ENCODE data around the gene MXI1.

The MXI1 gene

DNA sequence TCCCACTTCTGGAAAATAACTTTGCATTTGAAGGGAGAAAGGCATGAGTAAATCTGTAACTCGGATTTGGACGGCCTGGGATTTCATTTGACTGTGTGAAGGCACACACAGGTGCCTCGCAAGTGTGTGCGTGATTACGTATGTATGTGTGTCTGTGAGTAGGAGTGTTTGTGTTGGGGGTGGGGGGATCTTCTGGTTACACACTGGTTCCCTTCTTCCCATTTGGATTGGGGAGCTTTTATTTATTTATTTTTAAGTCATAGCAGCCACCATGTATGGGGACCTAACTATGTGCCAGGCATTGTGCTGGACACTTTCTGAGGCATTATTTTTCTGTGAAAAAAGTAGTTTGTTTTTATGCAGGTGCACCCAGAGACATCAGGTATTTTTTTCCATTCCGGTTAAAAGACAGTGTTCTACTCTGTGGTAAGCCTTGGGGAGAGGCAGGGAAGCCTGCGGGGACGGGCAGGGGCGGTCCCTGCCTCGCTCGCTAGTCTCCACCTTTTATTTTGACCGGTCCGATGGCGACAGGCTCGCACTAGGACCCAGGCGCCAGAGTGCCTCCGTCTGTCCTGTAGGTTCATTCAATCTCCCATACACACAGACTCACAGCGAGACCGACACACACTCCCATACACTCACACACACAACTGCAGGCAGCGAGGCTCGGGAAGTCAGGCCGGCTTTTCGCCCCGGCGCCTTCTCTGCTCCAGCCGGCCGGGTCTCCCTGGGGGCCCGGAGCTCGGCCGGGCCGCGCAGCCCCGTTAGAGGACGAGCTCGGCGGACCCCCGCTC is at the start of gene MXI1:
TSS of gene MXI1 (plus strand) at position 595 of the 794 bp plus-strand sequence. CDS start 204 bp downstream, outside the sequence.
- peak; percentile 82 for DNase-seq (ENCODE audit: low spot score)

DNA sequence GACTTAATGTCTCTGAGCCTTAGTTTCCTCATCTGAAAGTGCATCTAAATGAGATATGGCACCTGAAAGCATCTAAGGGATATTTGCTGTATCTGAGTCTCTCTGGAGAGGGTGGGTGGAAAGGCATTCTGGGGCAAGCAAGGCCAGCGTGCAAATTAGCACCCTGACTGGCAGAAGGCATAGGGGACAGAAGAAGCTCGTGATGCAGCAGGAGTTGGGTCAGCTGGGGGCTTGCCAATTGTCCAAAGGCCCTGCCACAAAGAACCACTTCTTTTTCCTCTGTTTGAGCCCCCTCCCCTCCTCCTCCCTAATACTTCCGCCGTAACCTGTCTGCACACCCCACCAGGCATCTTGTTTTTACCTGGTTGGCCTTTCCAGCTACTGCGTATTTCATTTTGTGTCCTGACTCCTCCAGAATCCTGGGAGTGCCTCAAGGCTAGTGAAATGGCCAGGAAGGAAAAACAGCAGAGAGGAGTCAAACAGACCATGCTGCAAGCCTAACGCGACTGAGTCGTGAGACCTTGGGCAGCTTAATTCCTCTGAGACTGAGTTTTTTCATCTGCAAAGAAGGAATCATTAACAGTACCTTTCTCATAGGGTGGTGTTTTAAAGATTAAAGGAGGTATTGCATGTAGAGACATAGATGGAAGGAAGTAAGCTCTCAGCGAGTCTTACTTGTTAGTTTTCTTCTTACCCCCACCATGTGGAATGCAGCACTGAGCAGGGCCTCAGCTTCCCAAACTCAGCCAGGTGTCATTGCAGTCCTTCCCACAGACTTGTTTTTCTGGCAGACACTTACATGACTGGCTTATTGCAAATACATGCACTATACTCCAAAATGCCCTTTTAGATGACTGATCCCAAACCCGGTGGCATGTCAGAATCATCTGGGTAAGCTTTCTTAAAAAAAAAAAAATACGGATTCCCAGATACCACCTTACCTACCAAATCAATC is 49.1 kb upstream of the MXI1 start:
- no peak for DNase-seq (ENCODE audit: low spot score)

DNA sequence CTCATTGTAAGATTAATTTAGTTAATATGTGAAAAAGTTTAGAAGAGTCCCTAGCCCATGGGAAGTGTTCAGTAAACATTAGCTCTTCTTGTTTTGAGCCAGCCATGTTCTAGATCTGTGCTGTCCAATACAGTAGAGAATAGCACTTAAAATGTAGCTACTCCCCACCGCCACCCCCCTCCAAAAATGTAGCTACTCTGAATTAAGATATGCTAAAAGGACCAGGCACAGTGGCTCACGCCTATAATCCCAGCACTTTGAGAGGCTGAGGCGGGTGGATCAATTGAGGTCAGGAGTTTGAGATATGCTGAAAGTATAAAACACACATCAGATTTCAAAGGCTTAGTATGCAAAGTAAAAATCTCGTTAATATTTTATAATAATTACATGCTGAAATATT is 47.3 kb upstream of the MXI1 start:
- DNase-seq (ENCODE audit: low spot score): no peak

DNA sequence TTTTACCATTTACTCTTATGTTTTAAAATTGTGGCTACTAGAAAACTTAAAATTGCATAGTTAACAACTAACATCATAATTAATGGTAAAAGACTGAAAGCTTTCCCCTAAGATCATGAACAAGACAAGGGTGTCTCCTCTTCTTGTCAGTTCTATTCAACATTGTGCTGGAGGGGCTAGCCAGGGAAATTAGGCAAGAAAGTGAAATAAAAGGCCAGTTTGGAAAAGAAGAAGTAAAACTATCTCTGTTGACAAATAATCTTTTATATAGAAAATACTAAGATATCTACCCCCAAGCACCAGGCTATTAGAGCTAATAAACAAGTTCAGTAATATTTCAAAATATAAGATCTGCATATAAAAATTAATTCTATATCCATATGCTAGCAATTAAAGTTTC is 46.9 kb upstream of the MXI1 start:
- DNase-seq (ENCODE audit: low spot score): no peak

DNA sequence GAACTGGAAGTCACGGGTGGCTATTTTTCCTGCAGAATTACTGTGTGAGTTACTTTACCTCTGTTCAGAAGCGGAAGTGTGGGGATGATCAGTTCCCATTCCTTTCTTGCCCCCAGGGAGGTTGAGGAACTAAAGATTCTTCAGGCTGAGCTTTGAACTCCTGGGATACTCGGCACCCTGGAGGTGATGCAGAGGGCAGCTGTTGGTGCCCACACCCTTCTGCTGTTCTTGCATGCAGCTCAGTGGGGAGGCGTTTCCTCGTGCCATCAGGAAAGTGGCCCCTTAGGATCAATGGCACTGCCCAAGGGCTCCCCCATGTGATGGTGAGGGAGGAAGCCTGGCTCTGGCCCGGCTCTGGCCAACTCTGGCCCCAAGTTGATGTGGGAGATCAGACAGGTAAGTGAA is 44.7 kb upstream of the MXI1 start:
- DNase-seq (ENCODE audit: low spot score): no peak

DNA sequence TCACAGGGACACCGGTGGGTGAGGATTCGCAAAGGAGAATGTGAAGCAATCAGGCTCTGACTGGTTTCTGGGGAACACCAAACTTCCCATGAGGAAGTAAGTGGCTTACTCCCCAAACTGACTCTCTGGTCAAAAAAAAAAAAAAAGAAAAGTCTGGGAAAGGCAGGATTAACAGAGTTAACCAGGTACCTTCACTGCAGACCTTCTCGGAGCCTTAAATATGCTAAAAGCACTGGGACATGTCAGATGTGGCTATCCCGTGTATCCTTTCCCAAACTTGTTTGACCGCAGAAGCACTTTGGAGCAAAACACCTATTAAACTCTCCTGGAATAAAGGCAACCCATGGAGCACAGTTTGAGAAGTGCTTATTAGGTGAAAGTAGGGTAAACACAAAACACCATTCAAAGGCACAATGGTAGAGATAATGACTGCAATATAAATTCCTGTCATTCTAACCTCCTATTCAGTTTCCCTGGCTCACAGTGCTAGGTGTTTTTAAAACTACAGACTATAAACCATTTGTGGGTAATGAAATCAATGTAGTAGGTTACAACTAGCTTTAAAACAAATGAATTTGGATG is 44.1 kb upstream of the MXI1 start:
- DNase-seq (ENCODE audit: low spot score): peak; percentile 25

DNA sequence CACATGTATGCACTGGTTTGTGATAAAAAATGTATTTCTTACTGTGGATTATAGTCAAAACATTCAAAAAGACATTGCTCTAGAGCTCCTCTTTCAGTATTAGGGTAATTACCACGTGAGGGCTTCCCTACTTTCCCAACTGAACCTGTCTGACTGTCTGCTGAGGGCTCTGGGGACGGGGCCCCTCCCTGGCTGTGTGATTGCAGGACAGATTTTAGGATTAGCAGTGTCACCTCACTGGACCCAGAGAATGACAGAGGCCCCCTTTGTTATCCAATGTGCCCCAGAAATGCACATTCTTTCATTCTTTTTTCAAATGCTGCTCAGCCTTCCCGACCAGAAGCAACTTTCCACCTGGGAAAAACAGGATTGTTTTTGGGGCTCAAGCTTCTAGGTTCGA is 43.6 kb upstream of the MXI1 start:
- no peak for DNase-seq (ENCODE audit: low spot score)

DNA sequence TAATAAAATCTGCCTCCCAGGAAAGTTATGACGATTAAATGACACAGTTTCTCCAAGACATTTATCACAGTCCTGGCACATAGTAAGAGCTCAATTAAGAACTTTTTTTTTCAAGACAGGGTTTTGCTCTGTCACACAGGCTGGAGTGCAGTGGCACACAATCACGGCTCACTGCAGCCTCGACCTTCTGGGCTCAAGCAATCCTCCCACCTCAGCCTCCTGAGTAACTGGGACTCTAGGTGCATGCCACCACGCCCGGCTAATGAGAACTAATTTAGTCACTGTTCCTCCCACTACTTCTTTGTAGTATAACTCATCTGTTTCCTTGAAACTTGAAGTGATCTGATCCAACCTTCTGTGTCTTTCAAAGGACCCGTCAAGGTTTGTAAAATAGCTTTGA is 42.2 kb upstream of the MXI1 start:
- no peak for DNase-seq (ENCODE audit: low spot score)

DNA sequence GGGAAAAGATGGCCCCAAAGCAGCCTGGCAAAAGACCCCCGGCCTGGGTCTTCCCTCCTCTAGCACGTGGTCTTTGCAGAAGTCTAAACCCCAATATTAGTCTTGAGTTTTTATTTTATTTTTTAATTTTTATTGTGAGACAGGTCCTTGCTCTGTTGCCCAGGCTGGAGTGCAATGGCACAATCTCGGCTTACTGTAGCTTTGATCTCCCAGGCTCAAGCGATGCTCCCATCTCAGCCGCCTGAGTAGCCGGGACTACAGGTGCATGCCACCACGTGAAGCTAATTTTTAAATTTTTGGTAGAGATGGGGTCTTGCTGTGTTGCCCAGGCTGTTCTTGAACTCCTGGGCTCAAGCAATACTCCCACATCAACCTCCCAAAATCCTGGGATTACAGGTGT is 40.3 kb upstream of the MXI1 start:
- DNase-seq (ENCODE audit: low spot score): no peak

DNA sequence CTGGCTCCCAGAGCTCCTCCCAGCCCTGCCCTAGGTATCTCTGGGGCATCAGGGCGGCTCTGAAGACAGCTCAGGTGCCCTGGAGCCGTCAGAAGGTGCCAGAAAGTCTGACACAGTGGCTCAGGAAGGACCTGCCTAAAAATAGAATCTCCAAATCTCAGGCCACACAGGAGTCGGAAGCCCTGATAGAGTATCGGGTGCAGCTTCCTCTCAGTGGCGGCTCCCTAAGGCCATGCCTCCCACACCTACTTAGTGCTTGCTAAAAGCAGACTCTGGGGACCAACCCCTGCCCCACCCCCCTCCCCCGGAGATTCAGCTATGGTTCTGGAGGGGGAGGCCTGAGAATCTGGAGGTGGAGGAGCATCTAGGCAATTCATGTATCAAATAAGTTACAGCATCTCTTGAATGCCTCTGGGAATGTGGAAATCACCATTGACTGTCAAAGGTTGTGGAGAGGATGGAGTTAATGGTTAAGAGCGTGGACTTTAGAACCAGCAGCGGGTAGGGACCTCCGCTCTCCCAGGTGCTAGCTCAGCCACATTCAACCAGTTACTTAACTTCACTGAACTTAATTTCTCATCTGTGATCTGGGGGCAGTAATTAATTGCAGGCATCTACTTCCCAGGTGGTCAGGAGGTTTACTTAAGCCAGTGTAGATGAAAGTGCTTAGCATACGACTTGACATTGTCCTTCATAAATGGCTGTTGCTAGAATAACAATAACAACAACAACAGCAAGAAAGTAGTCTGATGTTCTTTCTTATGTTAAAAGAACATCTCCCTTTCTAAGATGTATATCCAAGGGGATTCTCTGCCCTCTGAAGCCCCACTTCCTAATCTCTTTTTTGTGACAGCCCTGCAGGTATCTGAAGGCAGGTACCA is 38.6 kb upstream of the MXI1 start:
- DNase-seq (ENCODE audit: low spot score): no peak

DNA sequence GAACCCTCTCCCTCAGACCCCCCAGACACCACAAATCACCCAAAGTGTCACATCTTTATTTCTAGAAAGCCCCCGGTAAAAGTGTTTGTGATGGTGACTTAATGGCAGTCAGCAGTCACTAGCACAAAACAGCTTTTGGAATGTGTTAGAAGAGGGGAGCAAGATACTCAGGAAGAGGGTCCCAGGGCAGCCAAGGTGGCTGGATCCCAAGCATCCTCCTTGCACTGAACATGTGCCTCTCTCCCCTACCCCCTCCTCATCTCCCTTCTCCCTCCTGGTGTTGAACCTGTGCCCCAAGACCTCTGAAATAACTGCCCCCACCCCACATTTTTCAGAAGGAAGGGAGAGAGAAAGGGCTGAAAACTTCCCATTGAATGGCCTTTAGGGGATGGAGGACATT is 37.8 kb upstream of the MXI1 start:
- DNase-seq (ENCODE audit: low spot score): no peak

DNA sequence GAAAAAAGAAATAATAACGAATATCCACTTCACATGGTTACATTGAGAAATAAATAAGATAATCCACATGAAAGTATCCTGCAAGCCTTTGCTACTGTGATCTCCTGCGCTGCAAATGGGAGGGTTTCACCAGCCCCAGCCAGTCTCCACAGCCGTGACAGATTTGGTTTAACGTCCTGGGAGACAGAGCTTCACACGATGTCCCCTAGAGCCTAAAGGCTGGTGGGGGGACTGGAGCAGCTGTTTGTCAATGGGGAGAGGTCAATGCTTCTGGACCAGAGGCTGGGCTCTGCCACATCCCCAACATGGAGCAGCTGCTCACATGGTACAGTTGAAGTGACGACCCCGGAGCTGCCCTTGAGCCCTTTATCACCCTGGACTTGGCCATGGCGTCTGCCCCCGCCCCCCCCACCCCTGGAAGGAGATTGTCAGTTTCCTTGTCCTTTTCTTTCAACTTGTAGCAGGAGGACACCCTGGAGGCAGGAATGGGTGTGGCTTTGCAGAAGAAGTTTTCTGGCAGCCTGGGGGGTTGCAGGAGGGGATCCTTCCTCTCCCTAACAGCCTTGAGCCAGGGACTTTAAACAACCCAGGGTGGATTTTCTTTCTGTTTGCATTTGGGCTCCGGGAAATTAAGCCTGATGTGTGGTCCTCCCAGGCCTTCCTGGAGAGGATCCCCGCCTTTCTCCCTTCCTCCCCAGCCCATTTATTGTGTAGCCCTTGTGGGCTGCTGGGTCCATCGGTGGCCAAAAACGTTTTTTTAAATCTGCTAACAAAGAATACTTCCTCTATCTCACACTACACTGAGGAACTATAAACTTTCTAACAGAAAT is 37.0 kb upstream of the MXI1 start:
- no peak for DNase-seq (ENCODE audit: low spot score)

DNA sequence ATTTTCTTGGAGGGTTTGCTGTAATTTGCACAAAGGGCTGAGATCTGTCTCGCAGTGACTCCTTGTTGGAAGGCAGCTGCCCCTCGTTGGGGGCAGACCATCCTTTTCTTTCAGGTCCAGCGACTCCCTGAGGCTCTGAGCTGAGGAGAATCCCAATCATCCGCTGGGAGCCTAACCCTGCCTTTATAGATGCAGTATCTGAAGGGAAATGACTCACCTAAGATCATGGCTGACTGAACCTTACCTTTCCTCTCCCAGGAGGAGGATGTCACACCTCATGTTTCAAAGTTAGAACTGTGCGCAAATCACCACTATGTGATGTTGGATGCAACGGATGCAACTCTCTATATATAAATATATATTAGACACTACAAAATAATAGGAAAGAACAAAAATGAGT is 36.4 kb upstream of the MXI1 start:
- no peak for DNase-seq (ENCODE audit: low spot score)

DNA sequence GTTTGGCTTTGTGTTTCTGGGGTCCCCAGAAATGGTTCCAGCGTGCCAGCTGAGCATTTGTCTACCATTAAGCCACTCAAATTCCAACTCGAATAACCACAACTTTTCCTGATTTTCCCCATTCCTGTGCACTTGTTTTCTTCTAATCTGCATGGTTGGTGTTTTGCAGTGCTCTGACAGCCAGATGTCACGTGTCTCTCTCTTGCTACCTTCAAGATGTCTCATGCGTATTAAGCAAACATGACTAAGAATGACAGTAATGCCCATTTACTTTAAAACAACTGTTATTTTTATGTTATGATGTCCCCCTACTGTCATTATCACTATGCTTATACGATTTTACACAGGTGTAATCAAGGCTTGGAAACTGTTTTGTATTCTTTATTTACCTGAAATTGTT is 35.2 kb upstream of the MXI1 start:
- no peak for DNase-seq (ENCODE audit: low spot score)

DNA sequence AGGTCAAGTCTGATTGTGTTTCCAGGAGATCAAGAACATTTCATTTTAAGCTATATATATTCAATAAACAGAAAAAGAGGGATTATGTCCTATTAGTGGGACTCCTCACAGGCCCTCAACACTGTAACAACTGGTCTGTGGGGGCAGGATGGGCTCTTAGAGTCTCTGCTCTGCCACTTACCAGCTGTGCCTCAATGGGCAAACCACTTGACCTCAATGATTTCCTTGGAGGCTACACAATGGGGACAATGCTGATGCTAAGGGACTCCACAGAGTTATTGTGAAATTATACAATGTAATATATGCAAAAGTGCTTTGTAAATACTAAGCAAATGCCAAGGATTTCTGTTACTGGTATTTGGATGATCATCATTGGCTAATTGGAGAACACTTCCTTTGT is 33.2 kb upstream of the MXI1 start:
- DNase-seq (ENCODE audit: low spot score): no peak

DNA sequence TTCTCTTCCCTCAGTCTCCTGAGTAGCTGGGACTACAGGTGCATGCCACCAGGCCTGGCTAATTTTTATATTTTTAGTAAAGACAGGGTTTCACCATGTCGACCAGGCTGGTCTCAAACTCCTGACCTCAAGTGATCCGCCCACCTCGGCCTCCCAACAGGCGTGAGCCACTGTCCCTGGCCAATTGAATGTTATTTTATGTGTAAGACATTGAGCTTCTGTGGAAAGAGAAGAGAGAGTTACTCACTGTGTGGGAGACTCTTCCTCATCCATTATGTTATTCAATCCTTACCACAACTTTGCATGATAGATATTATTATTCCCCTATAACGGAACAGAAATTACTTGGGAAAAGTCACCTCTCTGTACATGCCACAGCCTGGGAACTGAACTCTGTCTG is 32.6 kb upstream of the MXI1 start:
- DNase-seq (ENCODE audit: low spot score): no peak

DNA sequence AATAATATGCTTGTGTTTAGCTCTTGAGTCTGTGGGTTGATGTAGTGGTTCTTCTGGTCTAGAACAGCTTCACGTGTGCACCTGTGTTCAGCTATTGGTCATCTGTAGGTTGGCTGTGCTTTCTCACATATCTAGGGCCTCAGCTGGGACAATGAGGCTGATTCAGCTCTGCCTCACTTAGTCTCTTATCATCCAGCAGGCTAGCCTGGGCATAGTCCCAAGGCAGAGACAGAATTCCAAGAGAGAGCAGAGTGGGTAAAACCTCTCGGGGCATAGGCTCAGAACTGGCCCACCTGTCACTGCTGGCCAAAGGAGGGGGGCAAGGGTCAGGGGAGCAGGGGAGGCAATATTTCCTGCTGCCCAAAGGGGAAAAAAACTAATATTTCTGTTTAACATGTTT is 32.0 kb upstream of the MXI1 start:
- no peak for DNase-seq (ENCODE audit: low spot score)

DNA sequence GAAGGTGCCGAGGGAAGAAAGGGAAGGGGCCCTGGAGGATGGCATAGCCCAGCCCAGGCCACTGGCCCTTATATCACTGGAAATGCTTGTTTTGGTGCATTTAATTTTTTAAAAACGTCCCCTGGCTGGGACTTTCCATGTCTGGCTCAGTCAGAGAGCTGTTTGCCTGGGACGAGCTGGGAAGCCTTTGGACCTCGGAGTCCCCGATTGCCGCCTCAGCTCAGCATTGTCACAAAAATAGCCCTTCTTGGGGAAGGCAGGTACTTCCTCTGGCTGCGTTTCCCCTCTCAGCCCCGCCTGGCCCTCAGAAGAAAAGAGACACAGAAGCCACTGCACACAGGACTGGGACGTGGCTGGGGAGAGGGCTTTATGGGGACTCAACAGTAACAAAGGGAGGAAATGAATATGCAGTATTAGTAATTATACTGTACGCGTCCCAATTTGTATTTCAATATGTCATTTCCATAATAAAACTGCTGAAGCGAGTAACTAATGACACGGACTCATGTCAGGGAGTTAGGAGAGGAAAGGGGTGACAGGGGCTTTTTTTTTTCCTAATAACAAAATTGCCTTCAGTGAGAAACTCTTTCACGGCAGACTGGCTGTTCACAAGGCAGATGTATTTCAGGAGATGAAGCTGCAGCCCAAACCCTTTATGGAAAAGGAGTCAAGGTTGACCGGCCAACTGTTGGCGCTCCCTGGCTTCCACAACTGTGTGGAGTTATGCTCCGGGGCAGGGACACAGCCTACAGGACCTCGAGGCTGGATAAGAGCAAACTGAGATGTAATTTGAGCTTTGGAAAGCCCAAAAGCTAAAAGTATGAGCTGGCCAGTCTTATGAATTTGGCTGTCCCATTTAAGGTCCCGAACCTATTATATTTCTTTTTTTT is 31.0 kb upstream of the MXI1 start:
- no peak for DNase-seq (ENCODE audit: low spot score)

DNA sequence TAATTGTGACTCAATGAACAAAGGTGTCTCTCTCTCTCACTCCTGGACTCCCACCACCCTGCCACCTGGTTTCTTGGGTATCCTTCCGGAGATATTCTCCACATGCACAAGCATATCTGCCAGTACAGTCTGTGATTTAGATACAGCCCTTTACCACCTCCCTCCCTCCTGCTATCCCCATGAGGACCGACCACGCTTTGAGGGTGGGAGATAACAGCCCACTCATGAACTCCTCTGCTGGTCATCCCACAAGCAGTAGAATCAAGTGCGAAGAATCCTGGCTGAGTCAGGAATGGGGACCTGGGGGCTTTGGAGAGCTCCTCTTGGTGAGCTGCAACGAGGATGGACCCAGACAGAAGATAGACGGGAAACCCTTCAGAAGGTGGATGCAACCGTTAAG is 28.2 kb upstream of the MXI1 start:
- DNase-seq (ENCODE audit: low spot score): no peak

DNA sequence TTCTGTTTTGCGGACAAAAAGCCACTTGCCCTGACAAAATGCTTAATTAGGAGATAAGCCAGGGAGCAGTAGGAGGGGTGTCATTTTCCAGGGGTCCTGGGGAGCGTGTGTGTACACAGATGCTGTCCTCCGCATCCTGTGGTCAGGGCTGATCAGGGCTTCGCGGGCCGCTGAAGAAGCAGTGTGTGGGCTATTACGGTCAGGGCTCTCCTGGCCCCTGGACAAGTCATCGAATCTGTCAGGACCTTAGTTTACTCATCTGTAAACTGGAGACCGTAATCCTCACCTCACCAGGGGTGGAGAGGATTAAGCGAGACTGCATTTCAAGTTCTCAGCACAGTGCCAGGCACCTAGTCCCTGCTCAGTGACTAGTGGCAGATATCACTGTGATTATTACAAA is 26.0 kb upstream of the MXI1 start:
- no peak for DNase-seq (ENCODE audit: low spot score)
